IPS-18c (cell line): Measurements from ENCODE around the gene SCUBE1.

Experiments
- H3K4me3 ChIP-seq: 2 replicates; pipeline ENCODE4 v1.7.0; 2013; ENCODE audit warnings: low read depth, mild to moderate bottlenecking, low read length, moderate library complexity; ENCODE audit not compliant: insufficient read depth
- H3K9me3 ChIP-seq: one replicate; pipeline ENCODE4 v1.6.1; 2013; ENCODE audit warnings: mild to moderate bottlenecking, low read length, moderate library complexity; ENCODE audit not compliant: control insufficient read depth, insufficient read depth

Gene SCUBE1

DNA sequence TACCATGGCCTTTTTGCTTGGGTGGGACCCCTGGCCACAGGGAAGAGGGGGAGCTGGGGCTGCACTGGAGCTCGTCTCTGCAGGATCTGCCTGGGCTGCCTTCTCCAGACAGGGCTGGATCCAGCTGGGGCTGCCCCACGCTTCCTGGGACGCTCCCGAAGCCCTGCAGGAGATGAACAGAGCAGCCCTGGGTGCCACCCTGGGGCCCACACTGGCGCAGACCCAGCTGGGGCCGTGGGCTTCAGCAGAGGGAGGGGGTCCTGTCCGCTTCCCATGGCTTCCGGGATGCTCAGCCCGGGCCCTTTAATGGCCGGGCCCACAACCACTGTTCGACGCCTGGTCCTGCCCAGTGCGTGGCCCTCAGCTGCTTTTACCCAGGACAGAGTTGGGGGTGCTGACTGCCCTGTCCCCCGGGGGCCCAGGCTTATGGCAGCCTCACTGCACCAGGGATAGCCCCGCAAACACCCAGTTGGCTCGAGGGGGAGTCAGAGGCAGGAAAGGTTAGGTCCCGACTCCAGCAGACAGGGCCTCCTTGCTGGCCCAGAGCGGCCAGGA, 179.9 kb downstream of the SCUBE1 start:
- no peak overlapping the region for H3K4me3 ChIP-seq
- H3K9me3 ChIP-seq: no peaks in the 10 kb centered on the region

- no peak overlapping the region for H3K4me3 ChIP-seq
- no peaks in the 10 kb centered on the region for H3K9me3 ChIP-seq
These were observed 180.6 kb downstream of the SCUBE1 start for GRCh38 chr22:43162412-43163150.

DNA sequence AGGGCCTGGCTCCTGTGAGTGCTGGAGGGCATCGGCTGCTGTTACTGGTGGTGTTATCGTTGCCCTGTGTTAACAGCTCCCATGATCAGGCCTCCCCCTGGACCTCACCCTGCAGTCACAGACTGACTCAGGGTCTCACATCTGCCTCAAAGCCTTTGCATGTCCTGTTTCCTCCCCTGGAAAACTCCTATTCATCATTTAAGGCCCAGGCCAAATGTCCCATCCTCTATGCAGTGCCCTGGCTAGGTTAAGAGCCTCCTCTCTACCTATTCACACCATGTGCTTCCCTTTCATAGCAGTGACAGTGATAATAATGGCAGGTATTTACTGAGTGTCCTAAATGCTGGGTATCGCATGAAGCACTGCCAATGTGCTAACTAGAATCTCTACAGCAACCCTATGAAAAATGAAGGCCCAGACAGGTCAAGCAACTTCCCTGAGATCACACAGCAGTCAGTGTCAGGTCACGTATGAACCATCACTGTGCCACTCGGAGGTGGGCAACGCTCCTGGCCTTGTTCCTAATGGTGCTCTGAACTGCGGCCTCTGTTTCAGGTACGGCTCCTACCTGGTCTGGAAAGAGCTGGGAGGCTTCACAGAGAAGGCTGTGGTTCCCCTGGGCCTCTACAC, 182.6 kb downstream of the SCUBE1 start:
- Histone ChIP-seq H3K4me3 (no peak overlapping the region), H3K9me3 (no peaks in the 10 kb centered on the region)

DNA sequence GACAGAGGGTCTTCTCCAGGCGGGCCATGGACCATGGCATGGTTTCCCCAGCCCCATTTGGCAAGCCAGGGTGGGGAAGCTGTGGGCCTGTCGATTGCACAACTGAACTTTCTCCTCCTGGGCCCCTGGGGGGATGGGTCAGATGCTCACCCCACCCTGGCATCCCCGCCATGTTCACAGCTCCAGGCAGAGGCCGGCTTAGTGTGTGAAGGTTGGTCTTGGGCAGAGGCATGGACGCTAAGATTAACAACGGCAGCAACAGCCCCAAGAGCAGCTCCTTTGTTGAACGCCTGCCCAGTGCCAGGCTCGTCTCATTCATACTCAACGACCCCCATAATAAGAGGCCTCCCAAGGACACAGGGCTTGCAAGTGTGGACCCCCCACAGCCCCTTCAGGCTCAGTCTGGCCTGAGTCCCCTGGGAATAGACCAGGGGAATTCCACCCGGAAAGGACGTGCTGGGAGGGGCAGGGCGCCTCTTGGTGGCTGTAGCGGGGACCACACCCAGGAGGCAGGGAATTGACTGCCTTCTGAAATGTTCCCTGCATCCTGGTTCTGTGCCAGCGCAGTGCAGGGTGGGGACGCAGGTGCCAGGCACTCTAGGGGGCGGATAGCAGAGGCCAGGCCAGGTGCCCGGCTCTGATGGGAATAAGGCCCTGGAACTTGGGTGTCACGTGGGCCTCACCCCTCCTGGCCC, 183.5 kb downstream of the SCUBE1 start:
- H3K9me3 ChIP-seq: no peaks in the 10 kb centered on the region
- no peak overlapping the region for H3K4me3 ChIP-seq

DNA sequence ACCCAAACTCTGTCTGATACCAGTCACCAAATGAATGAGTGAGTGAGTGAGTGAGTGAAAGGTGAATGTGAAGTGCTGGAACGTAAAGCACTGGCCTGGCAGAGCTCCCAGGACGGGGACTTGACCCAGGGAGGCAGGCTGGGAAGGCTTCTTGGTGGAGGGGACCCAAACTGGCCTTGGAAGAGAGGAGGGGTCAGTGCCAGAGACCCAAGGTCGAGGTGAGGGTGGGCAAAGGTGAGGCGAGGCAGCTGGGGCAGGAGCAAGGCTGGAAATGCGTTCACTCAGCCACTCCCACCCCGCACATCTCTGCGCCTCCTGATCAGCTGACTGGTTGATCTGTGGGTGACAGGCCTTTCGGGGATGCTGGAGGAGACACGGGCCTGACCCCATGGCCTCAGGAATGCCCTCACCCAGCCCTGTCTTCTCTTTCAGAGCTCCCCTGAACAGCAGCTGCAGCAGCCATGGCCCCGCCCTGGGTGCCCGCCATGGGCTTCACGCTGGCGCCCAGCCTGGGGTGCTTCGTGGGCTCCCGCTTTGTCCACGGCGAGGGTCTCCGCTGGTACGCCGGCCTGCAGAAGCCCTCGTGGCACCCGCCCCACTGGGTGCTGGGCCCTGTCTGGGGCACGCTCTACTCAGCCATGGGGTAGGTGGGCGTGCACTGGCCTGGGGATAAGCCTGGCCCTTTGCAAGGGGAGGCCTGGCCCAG, 184.2 kb downstream of the SCUBE1 start:
- H3K4me3 ChIP-seq: no peak overlapping the region

DNA sequence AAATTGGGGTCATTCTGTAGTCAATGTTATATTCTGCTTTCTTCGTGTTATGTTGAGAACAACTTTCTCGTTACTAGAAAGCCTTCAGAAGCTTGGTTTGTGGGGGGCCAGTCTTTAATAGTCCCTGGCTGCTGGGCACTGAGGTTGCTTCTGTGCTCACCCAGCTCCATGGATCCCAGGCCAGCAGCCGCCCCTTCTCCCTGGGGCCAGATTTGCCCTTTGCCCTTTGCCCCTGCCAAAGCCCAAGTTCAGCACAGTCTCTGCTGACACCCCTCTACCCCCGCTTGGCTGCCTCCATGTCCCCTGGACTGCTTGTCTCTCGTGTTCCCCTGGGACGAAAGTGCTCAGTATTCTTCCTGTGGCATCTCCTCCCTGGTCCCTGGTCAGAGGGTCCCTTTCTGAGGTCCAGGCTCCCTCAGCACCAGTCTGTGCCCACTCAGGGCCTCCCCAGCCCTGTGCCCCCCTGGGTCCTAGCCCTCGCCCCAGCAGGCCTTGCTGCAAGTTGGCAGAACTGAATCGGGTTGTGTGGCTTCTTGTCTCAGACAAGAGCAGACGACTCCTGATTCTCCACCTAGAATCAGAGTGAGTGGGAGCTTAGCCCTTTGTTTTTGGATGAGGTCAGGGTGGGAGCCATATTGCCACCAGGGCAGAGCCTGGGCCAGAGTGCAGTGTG, 185.2 kb downstream of the SCUBE1 start:
- Histone ChIP-seq H3K4me3 (no peak overlapping the region), H3K9me3 (no peaks in the 10 kb centered on the region)

More for the DNA sequence above, 184.2 kb downstream of the SCUBE1 start:
- no peaks in the 10 kb centered on the region for H3K9me3 ChIP-seq

GRCh38 chr22:43156413-43156812, 186.8 kb downstream of the SCUBE1 start:
- H3K4me3 ChIP-seq: no peak overlapping the region
- no peaks in the 10 kb centered on the region for H3K9me3 ChIP-seq

GRCh38 chr22:43155789-43156188, 187.4 kb downstream of the SCUBE1 start:
- Histone ChIP-seq H3K9me3 (no peaks in the 10 kb centered on the region), H3K4me3 (no peak overlapping the region)

- H3K4me3 ChIP-seq: no peak overlapping the region
These were observed 188.2 kb downstream of the SCUBE1 start for GRCh38 chr22:43154887-43155536.

GRCh38 chr22:43153899-43154298, 189.3 kb downstream of the SCUBE1 start:
- Histone ChIP-seq H3K4me3 (no peak overlapping the region), H3K9me3 (no peaks in the 10 kb centered on the region)

More at GRCh38 chr22:43154887-43155536, 188.2 kb downstream of the SCUBE1 start:
- no peaks in the 10 kb centered on the region for H3K9me3 ChIP-seq

DNA sequence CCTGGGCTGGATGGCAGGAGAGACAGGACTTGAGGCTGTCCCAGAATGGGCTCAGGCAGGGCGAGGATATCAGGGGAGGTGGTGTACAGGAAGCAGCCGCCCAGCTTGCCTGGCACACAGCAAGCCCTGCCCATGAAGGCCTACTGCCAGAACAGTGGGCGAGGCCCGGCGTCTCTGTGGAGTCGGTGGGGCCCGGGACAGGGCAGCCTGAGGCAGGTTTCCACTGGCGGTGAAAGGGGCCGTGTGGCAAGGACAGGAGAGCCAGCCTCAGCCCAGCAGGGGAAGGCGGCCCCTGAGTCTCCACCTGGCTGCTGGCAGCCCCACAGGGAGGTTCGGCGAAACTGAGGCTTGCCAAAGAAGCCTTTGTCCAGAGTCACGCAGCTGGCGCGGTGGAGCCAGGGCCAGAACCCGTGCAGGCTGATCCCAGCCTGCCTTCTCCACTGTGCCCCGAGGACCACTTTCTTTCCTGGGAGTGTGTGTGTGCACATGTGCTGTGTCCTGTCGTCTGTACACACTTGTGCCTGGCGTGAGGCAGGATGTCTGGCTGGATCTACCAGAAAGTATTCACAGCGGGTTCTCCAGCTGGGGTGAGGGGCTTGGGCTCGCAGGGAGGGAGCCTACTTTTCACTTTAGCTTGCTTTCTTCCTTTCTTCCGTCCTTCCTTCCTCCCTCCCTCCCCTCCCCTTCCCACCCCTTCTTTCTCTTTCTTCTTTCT, 190.7 kb downstream of the SCUBE1 start:
- Histone ChIP-seq H3K4me3 (no peak overlapping the region), H3K9me3 (no peaks in the 10 kb centered on the region)

DNA sequence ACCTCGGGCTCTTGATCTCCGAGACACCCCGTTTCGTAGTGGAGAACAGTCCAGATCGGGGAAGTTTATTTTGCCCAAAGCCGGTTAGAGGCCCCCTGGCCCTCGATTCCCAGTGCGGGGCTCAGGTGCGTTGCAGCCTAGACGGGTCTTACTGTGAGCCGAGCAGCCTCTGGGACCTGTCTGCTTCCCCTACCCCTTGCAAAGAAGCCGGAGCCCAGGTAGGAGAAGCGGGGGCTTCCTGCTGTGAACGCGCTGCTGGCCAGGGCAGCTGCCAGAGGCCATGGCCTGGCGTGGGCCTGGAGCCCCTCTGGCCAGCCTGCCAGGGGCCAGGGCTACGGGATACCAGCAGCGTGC, 191.2 kb downstream of the SCUBE1 start:
- Histone ChIP-seq H3K9me3 (no peaks in the 10 kb centered on the region), H3K4me3 (peak overlapping the region; percentile 46; the same call in 1 of the 2 replicates)

GRCh38 chr22:43151251-43152002, 191.7 kb downstream of the SCUBE1 start, which contains the start of gene TSPO:
TSS of gene TSPO (plus strand) at chr22:43151559. CDS start at chr22:43159239, 7,680 bp downstream.
- H3K4me3 ChIP-seq: peak within 1 kb of the TSS; percentile 46; the same call in 1 of the 2 replicates
- H3K9me3 ChIP-seq: no peaks in the 10 kb centered on the region

DNA sequence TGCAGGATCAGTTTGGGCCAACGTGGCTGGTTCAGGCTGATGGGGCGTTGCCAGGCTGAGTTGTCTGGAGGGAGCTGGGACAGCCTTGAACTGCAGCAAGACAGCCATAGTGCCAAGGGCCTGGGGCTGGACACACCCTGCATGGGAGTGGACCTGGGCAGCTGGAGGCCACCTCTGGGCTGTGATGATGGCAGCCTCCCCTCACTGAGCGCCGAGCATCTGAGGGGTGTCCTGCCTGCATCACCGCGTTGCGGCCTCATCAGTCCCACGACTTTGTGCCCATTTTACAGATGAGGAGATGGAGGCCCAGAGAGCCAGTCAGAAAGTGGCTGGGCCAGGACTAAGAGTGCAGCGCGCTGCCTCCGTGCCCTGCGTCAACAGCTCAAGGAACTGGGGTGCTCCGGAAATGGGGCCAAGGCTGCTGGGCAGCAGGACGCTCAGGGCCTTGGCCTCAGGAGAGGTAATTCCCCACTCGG, 192.4 kb downstream of the SCUBE1 start:
- no peaks in the 10 kb centered on the region for H3K9me3 ChIP-seq
- peak overlapping the region; percentile 46; the same call in 1 of the 2 replicates for H3K4me3 ChIP-seq

- Histone ChIP-seq H3K4me3 (no peak overlapping the region), H3K9me3 (no peaks in the 10 kb centered on the region)
These were observed 194.6 kb downstream of the SCUBE1 start for GRCh38 chr22:43148581-43148980.
